Measurements from ENCODE around the gene KCTD15. TPM values are rescaled to one million over a fixed set of nuclear protein-coding genes. Genes with fewer than 3 reads are reported as not detected.

KCTD15 gene
- total and polyA plus RNA-seq, 9 donors: 12.6 to 45.7 (median 29.5) TPM

DNA sequence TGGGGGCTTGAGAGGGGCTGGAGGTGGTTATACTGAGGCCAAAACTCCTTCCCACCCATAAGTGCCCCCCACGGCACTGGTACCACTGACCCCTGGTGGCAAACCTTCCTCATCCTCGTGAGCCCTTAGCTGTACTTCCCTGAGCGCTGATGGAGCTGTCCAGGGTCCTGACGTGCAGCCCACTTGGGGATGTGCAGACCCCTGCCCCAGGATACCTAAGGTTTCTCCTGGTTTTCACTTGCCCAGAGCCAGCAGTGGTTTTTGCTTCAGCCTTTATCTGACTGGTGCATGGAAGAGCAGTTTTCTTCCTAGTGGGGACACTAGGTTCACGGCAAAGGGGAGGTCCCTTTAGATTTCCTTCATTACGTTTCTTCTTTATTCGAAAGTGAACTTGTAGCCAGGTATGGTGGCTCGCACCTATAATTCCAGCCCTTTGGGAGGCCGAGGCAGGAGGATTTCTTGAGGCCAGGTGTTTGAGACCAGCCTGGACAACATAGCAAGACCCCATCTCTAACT lies 28.7 kb upstream of the KCTD15 start:
- 38 to 42% (median 40%) methylated on average over 9 of the region's 9 CpGs for WGBS, 3 donors
- H3K4me3 ChIP-seq: no peak overlapping the region
- TF ChIP-seq, protein P1, sequence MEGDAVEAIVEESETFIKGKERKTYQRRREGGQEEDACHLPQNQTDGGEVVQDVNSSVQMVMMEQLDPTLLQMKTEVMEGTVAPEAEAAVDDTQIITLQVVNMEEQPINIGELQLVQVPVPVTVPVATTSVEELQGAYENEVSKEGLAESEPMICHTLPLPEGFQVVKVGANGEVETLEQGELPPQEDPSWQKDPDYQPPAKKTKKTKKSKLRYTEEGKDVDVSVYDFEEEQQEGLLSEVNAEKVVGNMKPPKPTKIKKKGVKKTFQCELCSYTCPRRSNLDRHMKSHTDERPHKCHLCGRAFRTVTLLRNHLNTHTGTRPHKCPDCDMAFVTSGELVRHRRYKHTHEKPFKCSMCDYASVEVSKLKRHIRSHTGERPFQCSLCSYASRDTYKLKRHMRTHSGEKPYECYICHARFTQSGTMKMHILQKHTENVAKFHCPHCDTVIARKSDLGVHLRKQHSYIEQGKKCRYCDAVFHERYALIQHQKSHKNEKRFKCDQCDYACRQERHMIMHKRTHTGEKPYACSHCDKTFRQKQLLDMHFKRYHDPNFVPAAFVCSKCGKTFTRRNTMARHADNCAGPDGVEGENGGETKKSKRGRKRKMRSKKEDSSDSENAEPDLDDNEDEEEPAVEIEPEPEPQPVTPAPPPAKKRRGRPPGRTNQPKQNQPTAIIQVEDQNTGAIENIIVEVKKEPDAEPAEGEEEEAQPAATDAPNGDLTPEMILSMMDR (IDR thresholded peaks at IDR 0.05): no peak
- TF ChIP-seq EP300 (IDR thresholded peaks at IDR 0.05) (no peak), POLR2A (IDR thresholded peaks at IDR 0.05) (no peak)
- H3K36me3 ChIP-seq: no peaks in the 10 kb centered on the region
- no peak overlapping the region for H3K27ac ChIP-seq
- H3K4me1 ChIP-seq (ENCODE audit: insufficient read depth): no peaks in the 10 kb centered on the region
- intact Hi-C loops (cut with DNase I): loop anchor here in 3 of 4 donors (5.0 to 10.0 kb wide), 3 partner anchors 183 to 623 kb away; no protein-coding TSS in a partner anchor
- peak in 1 of 5 donors; percentile 38 for DNase-seq
- no peaks in the 10 kb centered on the region for H3K27me3 ChIP-seq
- H3K9me3 ChIP-seq: no peaks in the 10 kb centered on the region

DNA sequence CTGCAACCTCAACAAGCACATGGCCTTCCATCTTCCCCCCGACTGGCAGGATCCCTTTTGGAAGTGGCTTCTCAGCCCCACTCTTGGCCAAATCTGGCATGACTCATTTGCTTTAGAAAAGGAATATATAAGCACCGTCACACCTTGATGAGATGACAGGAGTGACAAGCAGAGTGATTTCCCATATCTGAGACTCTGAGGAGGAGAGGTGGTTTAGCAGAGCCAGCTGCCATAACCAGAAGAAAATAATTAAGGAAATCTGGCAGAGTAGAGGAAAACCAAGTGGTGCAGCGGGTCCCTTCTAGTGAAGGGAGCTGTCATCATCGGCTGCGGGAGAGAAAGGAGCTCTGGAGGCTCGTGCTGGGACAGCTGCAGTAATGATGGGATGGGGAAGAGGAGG lies 27.5 kb upstream of the KCTD15 start:
- H3K27ac ChIP-seq: no peak overlapping the region
- H3K4me1 ChIP-seq (ENCODE audit: insufficient read depth): no peaks in the 10 kb centered on the region
- intact Hi-C loops (cut with DNase I): loop anchor here in 3 of 4 donors (5.0 to 10.0 kb wide), 3 partner anchors 184 to 624 kb away; no protein-coding TSS in a partner anchor
- TF ChIP-seq POLR2A (IDR thresholded peaks at IDR 0.05) (no peak), EP300 (IDR thresholded peaks at IDR 0.05) (no peak)
- TF ChIP-seq, protein P1 (IDR thresholded peaks at IDR 0.05): no peak
- WGBS, 3 donors: 59 to 61% (median 59%) methylated on average over 6 of the region's 6 CpGs
- no peak overlapping the region for H3K4me3 ChIP-seq
- H3K9me3 ChIP-seq: no peaks in the 10 kb centered on the region
- no peaks in the 10 kb centered on the region for H3K27me3 ChIP-seq
- H3K36me3 ChIP-seq: no peaks in the 10 kb centered on the region
- DNase-seq: no peak

DNA sequence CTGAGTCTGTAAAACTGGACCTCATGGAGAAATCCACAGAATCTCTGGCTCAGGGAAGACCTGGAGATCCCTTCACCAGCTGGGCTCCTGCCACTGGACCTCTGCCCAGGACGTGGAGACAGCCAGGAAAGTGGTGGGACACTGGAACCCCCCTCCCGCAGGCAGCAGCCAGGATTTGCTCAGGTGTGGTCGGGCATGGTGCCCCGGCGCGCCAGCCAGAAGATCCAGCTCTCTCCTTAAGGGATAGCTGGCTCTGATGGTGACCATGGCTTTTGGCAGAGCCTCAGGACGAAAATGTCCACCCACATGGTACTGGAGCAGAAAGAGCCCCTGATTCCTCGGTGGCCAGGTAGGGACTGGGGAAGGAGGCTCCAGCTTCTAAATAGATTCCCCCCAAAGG lies 26.6 kb upstream of the KCTD15 start:
- no peak for DNase-seq
- 72 to 81% (median 76%) methylated on average over 8 of the region's 8 CpGs for WGBS, 3 donors
- H3K27ac ChIP-seq: no peak overlapping the region
- no peaks in the 10 kb centered on the region for H3K9me3 ChIP-seq
- H3K27me3 ChIP-seq: no peaks in the 10 kb centered on the region
- H3K4me1 ChIP-seq (ENCODE audit: insufficient read depth): no peaks in the 10 kb centered on the region
- no peaks in the 10 kb centered on the region for H3K36me3 ChIP-seq
- no peak overlapping the region for H3K4me3 ChIP-seq
- no peak for TF ChIP-seq EP300 (IDR thresholded peaks at IDR 0.05)
- TF ChIP-seq POLR2A (IDR thresholded peaks at IDR 0.05): no peak
- TF ChIP-seq, protein P1 (IDR thresholded peaks at IDR 0.05): no peak
- intact Hi-C loops (cut with DNase I): loop anchor here (5.0 to 10.0 kb wide), 9 partner anchors 327 to 533 kb away; no protein-coding TSS in a partner anchor

DNA sequence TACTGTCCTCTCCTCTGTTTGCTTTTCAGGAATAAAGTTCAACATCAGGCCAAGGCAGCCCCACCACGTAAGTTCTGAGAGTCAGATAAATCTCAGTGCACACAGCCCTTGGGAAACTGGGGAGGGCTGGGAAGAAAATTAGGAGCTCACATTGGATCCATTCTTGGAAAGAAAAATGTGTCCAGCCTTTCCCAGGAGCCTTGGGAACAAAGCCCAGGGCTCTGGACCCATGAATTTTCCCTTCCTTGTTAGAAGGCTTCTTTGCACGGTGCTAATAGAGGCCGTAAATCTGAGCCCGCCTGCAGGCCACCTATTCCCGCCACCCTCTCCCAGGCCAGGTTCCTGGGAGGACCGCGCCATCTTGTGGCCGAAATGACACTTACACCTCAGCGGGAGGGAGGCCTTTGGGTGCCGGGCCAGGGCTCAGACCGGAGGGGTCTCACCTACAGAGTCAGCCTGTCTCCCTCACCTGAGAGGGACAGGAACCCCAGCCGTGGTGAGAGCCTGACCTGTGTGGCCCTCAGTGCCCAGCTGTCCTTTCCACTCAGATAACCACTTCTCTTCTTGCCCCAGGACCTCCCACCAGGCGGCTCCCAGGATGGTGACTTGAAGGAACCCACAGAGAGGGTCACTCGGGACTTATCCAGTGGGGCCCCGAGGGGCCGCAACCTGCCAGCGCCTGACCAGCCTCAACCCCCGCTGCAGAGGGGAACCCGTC lies 25.1 kb upstream of the KCTD15 start:
- no peak overlapping the region for H3K4me3 ChIP-seq
- TF ChIP-seq EP300 (IDR thresholded peaks at IDR 0.05) (no peak), POLR2A (IDR thresholded peaks at IDR 0.05) (no peak)
- TF ChIP-seq, protein P1 (IDR thresholded peaks at IDR 0.05): peak; percentile 53 to 74 (median 60)
- no peaks in the 10 kb centered on the region for H3K36me3 ChIP-seq
- peak; percentile 63 to 81 (median 78) for DNase-seq
- no peaks in the 10 kb centered on the region for H3K9me3 ChIP-seq
- intact Hi-C loops (cut with DNase I): loop anchor here (5.0 to 10.0 kb wide), 9 partner anchors 326 to 534 kb away; no protein-coding TSS in a partner anchor
- no peaks in the 10 kb centered on the region for H3K27me3 ChIP-seq
- WGBS, 3 donors: 15 to 32% (median 30%) methylated on average over 10 to 19 of the region's 19 CpGs
- no peak overlapping the region for H3K27ac ChIP-seq
- no peaks in the 10 kb centered on the region for H3K4me1 ChIP-seq (ENCODE audit: insufficient read depth)
